NCI-H1105 (cell line): ENCODE results near the gene SFMBT2.

ENCODE experiments used
- DNase-seq: peaks from one replicate; lab custom pipeline; 2025; lab: John Stamatoyannopoulos, UW

Gene SFMBT2

GRCh38 chr10:7134448-7134847 lies 276.4 kb downstream of the SFMBT2 start:
- DNase-seq: no peak

DNA sequence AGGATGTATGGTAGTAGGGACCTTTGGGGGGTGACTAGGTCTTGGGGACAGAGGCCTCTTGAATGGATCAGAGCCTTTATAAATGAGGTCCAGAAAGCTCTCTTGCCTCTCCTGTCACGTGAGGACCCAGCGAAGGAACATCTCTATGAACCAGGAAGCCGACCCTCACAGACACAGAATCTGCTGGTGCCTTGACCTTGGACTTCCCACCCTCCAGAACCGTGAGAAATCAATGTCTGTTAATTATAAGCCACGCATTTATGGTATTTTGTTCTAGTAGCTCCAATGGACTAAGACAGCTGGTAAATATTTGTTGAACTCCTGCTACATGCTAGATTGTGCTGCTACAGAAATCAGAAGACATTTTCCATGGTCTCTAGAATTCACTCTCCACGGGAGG lies 276.9 kb downstream of the SFMBT2 start:
- DNase-seq: no peak

DNA sequence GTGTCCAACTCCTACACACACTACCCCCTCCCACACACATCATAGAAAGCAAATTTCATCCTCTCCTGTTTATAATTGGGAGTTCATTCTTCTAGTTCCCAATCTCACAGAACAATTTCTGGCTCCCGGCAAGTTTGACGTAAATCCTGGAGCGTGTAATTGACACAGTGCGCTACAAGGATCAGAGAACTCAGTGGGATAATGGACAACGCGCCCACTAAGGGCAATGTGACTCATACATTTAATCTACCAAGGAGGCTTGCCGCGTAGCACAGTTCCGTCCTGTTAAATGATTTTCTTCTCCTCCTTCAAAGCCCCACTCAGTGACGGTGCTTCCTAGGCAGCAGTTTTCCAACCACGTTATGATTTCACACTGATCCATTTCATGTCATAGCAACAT lies 277.6 kb downstream of the SFMBT2 start:
- no peak for DNase-seq

GRCh38 chr10:7130191-7130911 lies 280.5 kb downstream of the SFMBT2 start:
- no peak for DNase-seq

DNA sequence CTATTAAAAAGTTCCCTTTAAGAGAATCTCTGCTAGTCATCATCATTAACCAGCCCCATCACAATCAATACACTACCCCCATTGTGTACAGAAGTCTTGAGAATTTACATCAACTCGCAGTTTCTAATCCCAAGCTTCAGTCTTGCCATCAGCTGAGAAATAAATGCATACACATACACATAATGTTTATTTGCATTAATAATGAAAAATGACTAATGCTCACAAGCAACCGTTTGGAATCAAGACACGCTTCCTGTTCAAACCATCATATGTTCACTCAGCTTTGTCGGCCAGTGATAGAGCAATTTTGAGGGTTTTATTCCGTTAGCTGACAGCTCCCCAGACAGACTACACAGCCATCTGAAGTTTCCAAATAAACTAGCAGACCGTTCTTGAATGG lies 287.1 kb downstream of the SFMBT2 start:
- DNase-seq: no peak

DNA sequence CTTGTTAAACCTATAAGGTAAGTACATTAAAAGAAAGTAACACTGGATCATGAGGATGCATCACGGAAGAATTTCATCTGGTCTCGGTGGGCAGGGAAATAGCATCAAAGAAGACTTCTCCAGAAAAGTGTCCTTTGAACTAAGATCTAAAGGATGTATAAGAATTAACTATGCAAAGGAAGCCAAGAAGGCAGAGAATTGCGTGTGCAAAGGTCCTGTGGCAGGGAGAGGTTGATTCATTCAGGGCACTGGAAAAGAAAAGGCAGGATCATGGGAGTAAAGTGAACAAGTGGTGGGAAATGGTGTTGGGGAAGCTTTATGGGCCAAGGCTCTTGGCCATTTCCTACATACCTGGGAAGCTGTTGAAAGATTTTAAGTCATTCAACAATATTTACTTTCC lies 288.3 kb downstream of the SFMBT2 start:
- DNase-seq: no peak

- no peak for DNase-seq
Observed at GRCh38 chr10:7121154-7121797, 289.6 kb downstream of the SFMBT2 start.

- no peak for DNase-seq
Observed at GRCh38 chr10:7119325-7120015, 291.4 kb downstream of the SFMBT2 start.

GRCh38 chr10:7117806-7118674 lies 292.8 kb downstream of the SFMBT2 start:
- no peak for DNase-seq

- no peak for DNase-seq
Observed at GRCh38 chr10:7117177-7117799, 293.5 kb downstream of the SFMBT2 start.

DNA sequence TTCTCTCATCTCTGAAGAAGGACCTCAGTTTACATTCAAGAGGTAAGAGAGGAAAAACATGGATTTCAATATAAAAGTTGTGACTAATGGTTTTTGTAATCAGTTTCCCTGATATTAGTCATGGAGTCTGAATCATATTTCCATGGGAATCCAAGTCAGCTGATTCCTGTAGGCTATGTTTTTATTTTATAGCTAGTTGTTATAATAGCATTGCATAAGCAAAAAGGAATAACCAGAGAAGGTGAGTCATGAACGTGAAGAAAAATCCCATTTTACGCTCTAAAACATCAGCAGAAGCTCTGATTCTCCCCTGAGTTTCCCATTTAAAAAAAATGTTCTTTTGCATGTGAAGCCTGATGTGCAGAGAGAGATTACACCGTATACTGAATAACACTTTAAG lies 299.3 kb downstream of the SFMBT2 start:
- DNase-seq: no peak

- no peak for DNase-seq
Observed at GRCh38 chr10:7111089-7111488, 299.7 kb downstream of the SFMBT2 start.
